Measurements from ENCODE around the gene RDH5. TPM values are rescaled to one million over a fixed set of nuclear protein-coding genes. Genes with fewer than 3 reads are reported as not detected.

The RDH5 gene
- total RNA-seq, 3 donors from 2014 or later (not counting 1 experiment from before 2014, with no cell fraction given), result 9.6 to 19.0 (median 10.1) TPM

DNA sequence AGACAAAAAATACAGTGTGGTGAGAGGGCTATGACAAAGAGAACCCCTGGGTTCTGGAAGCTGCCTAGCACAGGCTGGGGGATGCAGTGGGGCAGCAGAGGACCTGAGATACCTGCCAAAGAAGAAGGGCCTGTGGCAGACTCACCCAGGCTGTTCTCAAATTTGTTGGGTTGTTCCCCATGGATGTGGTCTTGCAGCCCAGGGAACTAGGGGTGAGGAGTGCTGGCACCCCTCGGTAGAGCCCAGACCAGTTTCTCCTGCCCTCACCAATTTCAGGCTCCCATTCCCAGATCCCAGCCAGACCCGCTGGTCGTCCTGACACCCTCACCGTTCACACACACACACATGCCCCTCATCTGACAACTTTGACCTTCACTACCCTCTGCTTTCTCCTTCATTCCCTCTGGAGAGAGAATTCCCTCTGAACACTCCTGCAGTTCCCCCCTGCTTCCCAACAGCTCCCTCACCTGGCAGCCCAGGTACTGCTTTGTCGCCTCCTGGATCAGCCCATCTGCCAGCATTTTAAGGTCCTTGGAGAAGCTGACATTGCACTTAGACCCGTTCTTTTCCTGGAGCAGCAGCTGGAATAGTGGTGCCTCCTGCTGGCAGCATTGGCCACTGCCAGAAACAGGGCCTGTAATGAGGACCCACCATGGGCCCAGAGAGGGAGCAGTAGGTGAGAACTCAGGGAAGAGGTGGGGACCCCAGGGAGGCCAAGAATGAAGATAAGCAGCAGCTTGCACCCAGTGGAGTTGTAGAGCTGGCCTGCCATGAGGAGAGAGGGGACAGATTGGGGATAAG, 16.8 kb downstream of the RDH5 start:
- WGBS (ENCODE audit: insufficient coverage), result 70% methylated on average over 6 of the region's 6 CpGs
- Histone ChIP-seq H3K4me1 (ENCODE audit: control insufficient read depth, insufficient read depth, low read length) (peaks cover 30% of the 10 kb centered on the region), H3K27ac (ENCODE audit: low read length) (no peak overlapping the region), H3K27me3 (ENCODE audit: control insufficient read depth, insufficient read depth, low read length) (no peaks in the 10 kb centered on the region), H3K9me3 (ENCODE audit: control insufficient read depth, insufficient read depth, low read length) (no peaks in the 10 kb centered on the region), H3K36me3 (ENCODE audit: control insufficient read depth, insufficient read depth, low read length) (no peaks in the 10 kb centered on the region), H3K4me3 (ENCODE audit: low read length) (no peak overlapping the region)
- peaks cover 29 to 32% of the 10 kb centered on the region in 2 donors for H3K4me1 Mint-ChIP-seq
- TF ChIP-seq, protein P1, sequence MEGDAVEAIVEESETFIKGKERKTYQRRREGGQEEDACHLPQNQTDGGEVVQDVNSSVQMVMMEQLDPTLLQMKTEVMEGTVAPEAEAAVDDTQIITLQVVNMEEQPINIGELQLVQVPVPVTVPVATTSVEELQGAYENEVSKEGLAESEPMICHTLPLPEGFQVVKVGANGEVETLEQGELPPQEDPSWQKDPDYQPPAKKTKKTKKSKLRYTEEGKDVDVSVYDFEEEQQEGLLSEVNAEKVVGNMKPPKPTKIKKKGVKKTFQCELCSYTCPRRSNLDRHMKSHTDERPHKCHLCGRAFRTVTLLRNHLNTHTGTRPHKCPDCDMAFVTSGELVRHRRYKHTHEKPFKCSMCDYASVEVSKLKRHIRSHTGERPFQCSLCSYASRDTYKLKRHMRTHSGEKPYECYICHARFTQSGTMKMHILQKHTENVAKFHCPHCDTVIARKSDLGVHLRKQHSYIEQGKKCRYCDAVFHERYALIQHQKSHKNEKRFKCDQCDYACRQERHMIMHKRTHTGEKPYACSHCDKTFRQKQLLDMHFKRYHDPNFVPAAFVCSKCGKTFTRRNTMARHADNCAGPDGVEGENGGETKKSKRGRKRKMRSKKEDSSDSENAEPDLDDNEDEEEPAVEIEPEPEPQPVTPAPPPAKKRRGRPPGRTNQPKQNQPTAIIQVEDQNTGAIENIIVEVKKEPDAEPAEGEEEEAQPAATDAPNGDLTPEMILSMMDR (IDR thresholded peaks at IDR 0.05), result peak; percentile 48
- no peaks in the 10 kb centered on the region for H3K9me3 Mint-ChIP-seq
- DNase-seq (peak; percentile 44 to 75), ATAC-seq (peak; percentile 31 to 54 (median 49))
- intact Hi-C loops (cut with micrococcal nuclease), result loop anchor here (5.0 to 10.0 kb wide), 3 partner anchors 80 to 448 kb away; partner anchors contain the start of genes ORMDL2, SARNP and SMARCC2
- H3K4me3 Mint-ChIP-seq, result peak overlapping the region; percentile 76
- H3K27me3 Mint-ChIP-seq (ENCODE audit: low read depth in 2 of 2), result no peaks in the 10 kb centered on the region
- H3K36me3 Mint-ChIP-seq, result no peaks in the 10 kb centered on the region
- peak overlapping the region; percentile 86 to 94 for H3K27ac Mint-ChIP-seq

DNA sequence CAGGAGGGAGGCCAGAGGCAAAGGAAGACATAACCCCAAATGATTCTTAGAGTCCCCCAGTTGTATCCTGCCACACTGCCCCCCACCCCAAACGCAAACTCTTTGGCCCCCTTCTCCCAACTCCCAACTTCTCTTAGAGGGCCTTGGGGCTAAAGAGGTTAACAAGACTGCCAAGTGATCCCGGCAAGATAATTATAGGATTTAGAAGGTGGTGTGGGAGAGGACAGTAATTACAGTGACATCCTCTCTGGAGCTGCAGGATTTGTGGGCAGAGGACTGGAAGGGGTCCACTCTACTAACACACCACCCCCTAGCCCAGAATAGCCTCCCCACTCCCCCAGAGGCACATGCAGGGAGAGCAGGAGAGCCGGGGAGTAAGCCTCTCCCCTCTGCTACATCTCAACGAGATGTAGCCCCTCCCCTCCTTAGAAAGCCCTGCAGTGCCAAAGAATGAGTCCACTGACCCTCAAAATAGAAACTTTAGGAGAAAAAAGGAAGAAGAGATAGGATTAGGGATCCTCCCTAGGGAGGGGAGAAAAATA, 17.5 kb downstream of the RDH5 start:
- peak overlapping the region; percentile 86 to 94 for H3K27ac Mint-ChIP-seq
- H3K4me1 Mint-ChIP-seq, result peaks cover 33 to 36% of the 10 kb centered on the region in 2 donors
- no peaks in the 10 kb centered on the region for H3K36me3 Mint-ChIP-seq
- no peaks in the 10 kb centered on the region for H3K27me3 ChIP-seq (ENCODE audit: control insufficient read depth, insufficient read depth, low read length)
- peak overlapping the region; percentile 65 for H3K27ac ChIP-seq (ENCODE audit: low read length)
- no peak overlapping the region for H3K4me3 ChIP-seq (ENCODE audit: low read length)
- ATAC-seq (no peak), DNase-seq (no peak)
- H3K4me1 ChIP-seq (ENCODE audit: control insufficient read depth, insufficient read depth, low read length), result peaks cover 27% of the 10 kb centered on the region
- H3K36me3 ChIP-seq (ENCODE audit: control insufficient read depth, insufficient read depth, low read length), result no peaks in the 10 kb centered on the region
- H3K9me3 Mint-ChIP-seq, result no peaks in the 10 kb centered on the region
- no peaks in the 10 kb centered on the region for H3K27me3 Mint-ChIP-seq (ENCODE audit: low read depth in 2 of 2)
- TF ChIP-seq, protein P1 (IDR thresholded peaks at IDR 0.05), result no peak
- H3K4me3 Mint-ChIP-seq, result peak overlapping the region; percentile 88
- no peaks in the 10 kb centered on the region for H3K9me3 ChIP-seq (ENCODE audit: control insufficient read depth, insufficient read depth, low read length)
- WGBS (ENCODE audit: insufficient coverage), result 34% methylated on average over 2 of the region's 4 CpGs
- intact Hi-C loops (cut with micrococcal nuclease), result loop anchor here (1.0 to 10.0 kb wide), 9 partner anchors 7 to 447 kb away; partner anchors contain the start of genes ORMDL2, RPS26, SARNP and SMARCC2

DNA sequence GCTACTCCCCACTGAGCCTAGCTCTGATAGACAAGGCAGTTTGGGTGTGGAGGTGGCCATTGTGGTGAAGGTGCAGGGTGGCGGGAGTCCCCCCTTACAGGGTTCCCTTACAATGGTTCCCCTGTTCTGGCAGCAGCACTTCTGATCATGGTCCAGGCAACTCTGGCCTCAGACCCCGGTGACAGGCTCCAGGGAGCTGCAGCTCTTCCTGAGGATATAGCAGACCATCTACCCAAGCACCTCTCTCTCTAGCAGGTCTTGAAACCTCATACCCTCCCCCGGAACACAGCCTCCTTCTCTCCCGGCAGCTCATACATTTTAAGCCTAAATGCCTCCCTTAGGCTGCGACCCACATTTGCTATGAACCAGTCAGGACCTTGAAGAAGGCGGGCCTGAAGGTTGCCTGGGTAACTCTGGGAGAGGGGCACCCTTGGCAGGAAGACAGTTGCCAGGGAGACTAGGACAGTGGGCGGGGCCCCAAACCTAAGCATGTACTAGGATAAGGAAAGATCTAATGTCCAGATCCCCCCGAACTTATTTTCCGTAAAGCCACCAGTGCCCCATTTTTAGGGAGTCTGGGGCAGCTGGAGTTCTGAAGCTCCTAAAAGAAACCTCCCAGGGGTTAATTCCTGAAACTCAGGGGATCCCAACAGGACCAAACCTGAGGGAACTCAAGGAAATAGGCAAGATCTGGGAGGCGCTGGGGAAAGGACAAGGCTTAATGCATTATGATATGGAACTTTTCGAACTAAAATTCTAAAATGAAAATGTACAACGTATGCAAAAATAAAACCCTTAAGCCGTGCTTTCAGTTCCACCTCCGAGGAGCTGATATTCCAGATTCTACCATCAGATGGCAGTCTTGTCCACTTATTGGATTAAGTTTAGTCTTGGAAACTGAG, 18.2 kb downstream of the RDH5 start:
- Mint-ChIP-seq H3K9me3 (no peaks in the 10 kb centered on the region), H3K4me1 (peaks cover 36 to 38% of the 10 kb centered on the region in 2 donors), H3K27ac (peak overlapping the region; percentile 86 to 94), H3K4me3 (peak overlapping the region; percentile 88), H3K36me3 (no peaks in the 10 kb centered on the region), H3K27me3 (ENCODE audit: low read depth in 2 of 2) (no peaks in the 10 kb centered on the region)
- 0% methylated on average over 14 of the region's 14 CpGs for WGBS (ENCODE audit: insufficient coverage)
- H3K27me3 ChIP-seq (ENCODE audit: control insufficient read depth, insufficient read depth, low read length), result no peaks in the 10 kb centered on the region
- peak overlapping the region; percentile 52 for H3K4me3 ChIP-seq (ENCODE audit: low read length)
- TF ChIP-seq, protein P1 (IDR thresholded peaks at IDR 0.05), result peak; percentile 95
- peaks cover 26% of the 10 kb centered on the region for H3K4me1 ChIP-seq (ENCODE audit: control insufficient read depth, insufficient read depth, low read length)
- DNase-seq (peak; percentile 42 to 92), ATAC-seq (peak; percentile 62 to 76 (median 65))
- no peaks in the 10 kb centered on the region for H3K36me3 ChIP-seq (ENCODE audit: control insufficient read depth, insufficient read depth, low read length)
- intact Hi-C loops (cut with micrococcal nuclease), result loop anchor here (1.0 to 10.0 kb wide), 9 partner anchors 8 to 446 kb away; partner anchors contain the start of genes ORMDL2, RPS26, SARNP and SMARCC2
- peak overlapping the region; percentile 65 for H3K27ac ChIP-seq (ENCODE audit: low read length)
- no peaks in the 10 kb centered on the region for H3K9me3 ChIP-seq (ENCODE audit: control insufficient read depth, insufficient read depth, low read length)
